HepG2 (cell line): ENCODE results near the gene CAPRIN1. TPM values are rescaled to one million over a fixed set of nuclear protein-coding genes. Genes with fewer than 3 reads are reported as not detected.

ENCODE experiments used
- ATAC-seq: fragments of 200-7000 bp; cut with Tn5 transposase; 3 replicates; pipeline ENCODE4 v1.9.1; 2020; ENCODE audit warnings: mild to moderate bottlenecking, moderate library complexity
- BruUV-seq: library from RNA; stranded (reverse); fragments of 400-500 nt; replicated peaks from 2 replicates; lab custom pipeline; 2021; lab: Mats Ljungman, UMichigan
- CTCF ChIA-PET: fragments of 300-600 bp; formaldehyde crosslinking; extraction: SDS; loops from one replicate; lab custom pipeline; 2021; ENCODE audit warnings: low total read pairs, inconsistent platforms, low intra/inter-chr PET ratio; lab: Yijun Ruan, JAX
- POLR2A ChIA-PET: fragments of 350-600 bp; sonication (Branson Sonifier 250); formaldehyde crosslinking; loops from one replicate; lab custom pipeline; 2020; ENCODE audit warnings: antibody characterized with exemption, inconsistent platforms; lab: Yijun Ruan, JAX
- DNase-seq: peaks from one replicate; pipeline ENCODE4 v3.0.0-alpha.2; 2015; ENCODE audit warnings: low spot score
- FAIRE-seq: peaks from 3 replicates; lab custom pipeline; 2011; peaks lifted over from hg19 to GRCh38; lab: Jason Lieb, UNC
- H2AFZ ChIP-seq: one replicate; pipeline ENCODE4 v1.6.1; 2011; ENCODE audit warnings: low read length, inconsistent platforms
- H3K27ac ChIP-seq: fragments of 300-600 bp; 3 replicates; pipeline ENCODE4 v1.8.0; 2011; ENCODE audit warnings: mixed run types, mild to moderate bottlenecking, mixed read lengths, low read length, inconsistent platforms; ENCODE audit not compliant: insufficient read depth; ENCODE audit errors: extremely low read length
- H3K27me3 ChIP-seq, 2 experiments: fragments of 200-600 bp in 1 of 2; 2 replicates in 1 of 2; 3 replicates in 1 of 2; pipeline versions ENCODE4 v1.6.0 to v1.8.0; 2011; ENCODE audit warnings: low read length in 2 of 2, mild to moderate bottlenecking in 2 of 2, moderate library complexity in 2 of 2, inconsistent platforms in 1 of 2; ENCODE audit not compliant: insufficient read depth in 2 of 2, control insufficient read depth in 1 of 2
- H3K36me3 ChIP-seq, 2 experiments: fragments of 200-600 bp in 1 of 2; replicated peaks in 1 of 2; 2 replicates in 1 of 2; 3 replicates in 1 of 2; pipeline versions ENCODE4 v1.5.1 to v1.8.0; 2011; ENCODE audit warnings: low read length in 2 of 2, inconsistent platforms in 1 of 2; ENCODE audit not compliant: insufficient read depth in 2 of 2, control insufficient read depth in 1 of 2
- H3K4me1 ChIP-seq: 2 replicates; pipeline ENCODE4 v1.5.1; 2012; ENCODE audit warnings: low read length, inconsistent platforms; ENCODE audit not compliant: insufficient read depth
- H3K4me2 ChIP-seq: 2 replicates; pipeline ENCODE4 v1.6.0; 2011; ENCODE audit warnings: low read depth, low read length, inconsistent platforms
- H3K4me3 ChIP-seq, 3 experiments: fragments of 200-600 bp in 1 of 3; sonication (generic), shearing (Covaris generic) in 1 of 3; replicated peaks in 1 of 3; 2 replicates each; pipeline ENCODE4 v1.5.1; 2011 to 2016; ENCODE audit warnings: low read length in 3 of 3, inconsistent platforms in 2 of 3, low read depth in 2 of 3, mild to moderate bottlenecking in 2 of 3, control low read depth in 1 of 3, mixed read lengths in 1 of 3; ENCODE audit not compliant: insufficient read depth in 1 of 3
- H3K79me2 ChIP-seq: one replicate; pipeline ENCODE4 v1.6.1; 2011; ENCODE audit warnings: low read length, inconsistent platforms; ENCODE audit not compliant: insufficient read depth
- H3K9ac ChIP-seq: 2 replicates; pipeline ENCODE4 v1.6.0; 2011; ENCODE audit warnings: mild to moderate bottlenecking, low read depth, low read length, inconsistent platforms; ENCODE audit not compliant: insufficient read depth
- H3K9me3 ChIP-seq: 2 replicates; pipeline ENCODE4 v1.5.1; 2012; ENCODE audit warnings: mild to moderate bottlenecking, low read length
- H4K20me1 ChIP-seq: 2 replicates; pipeline ENCODE4 v1.6.0; 2011; ENCODE audit warnings: inconsistent platforms, mild to moderate bottlenecking, low read length, moderate library complexity; ENCODE audit not compliant: insufficient read depth
- CTCF ChIP-seq: sonication (generic); formaldehyde crosslinking; IDR thresholded peaks from 2 replicates; pipeline ENCODE4 v1.5.0; 2020; ENCODE audit warnings: mild to moderate bottlenecking, missing genetic modification reagents, moderate library complexity
- E2F1 ChIP-seq: sonication (generic); formaldehyde crosslinking; IDR thresholded peaks from 2 replicates; pipeline ENCODE4 v1.5.0; 2020; ENCODE audit warnings: missing genetic modification reagents
- KDM5A ChIP-seq: fragments of 200-600 bp; sonication (generic); IDR thresholded peaks from 2 replicates; pipeline ENCODE4 v1.7.0; 2018; ENCODE audit warnings: antibody characterized with exemption, mild to moderate bottlenecking, low read length, borderline replicate concordance
- NR0B2 ChIP-seq: sonication (generic); formaldehyde crosslinking; IDR thresholded peaks from 2 replicates; pipeline ENCODE4 v1.4.0; 2020; ENCODE audit warnings: mild to moderate bottlenecking, missing genetic modification reagents
- PAX8 ChIP-seq: sonication (generic); formaldehyde crosslinking; IDR thresholded peaks from 2 replicates; pipeline ENCODE4 v1.8.0; 2022; ENCODE audit warnings: mild to moderate bottlenecking, missing genetic modification reagents, borderline replicate concordance
- PHB2 ChIP-seq: fragments of 450-650 bp; IDR thresholded peaks from 2 replicates; pipeline ENCODE4 v1.6.1; 2018; ENCODE audit not compliant: partially characterized antibody
- PHF5A ChIP-seq: IDR thresholded peaks from one replicate; pipeline ENCODE4 v1.6.1; 2018; ENCODE audit warnings: low read depth, missing genetic modification reagents; ENCODE audit not compliant: unreplicated experiment
- RBM22 ChIP-seq: fragments of 200-400 bp; formaldehyde crosslinking; optimal IDR thresholded peaks from 2 replicates; pipeline ENCODE3; 2017; ENCODE audit warnings: mild to moderate bottlenecking, low read length, moderate library complexity
- SKI ChIP-seq: fragments of 450-650 bp; IDR thresholded peaks from one replicate; pipeline ENCODE4 v1.6.1; 2018; ENCODE audit warnings: mild to moderate bottlenecking; ENCODE audit not compliant: partially characterized antibody
- SNRNP70 ChIP-seq: fragments of 200-400 bp; formaldehyde crosslinking; IDR thresholded peaks from 2 replicates; pipeline ENCODE4 v1.6.1; 2017; ENCODE audit warnings: mild to moderate bottlenecking, low read depth, low read length, moderate library complexity
- TAF1 ChIP-seq: sonication (generic); formaldehyde crosslinking; IDR thresholded peaks from 2 replicates; pipeline ENCODE4 v1.4.0; 2020; ENCODE audit warnings: missing genetic modification reagents
- TBX3 ChIP-seq: fragments of 450-650 bp; IDR thresholded peaks from 2 replicates; pipeline ENCODE4 v1.6.1; 2017; ENCODE audit warnings: antibody characterized with exemption, mild to moderate bottlenecking, inconsistent platforms, borderline replicate concordance
- ZBTB42 ChIP-seq: sonication (generic); formaldehyde crosslinking; IDR thresholded peaks from 2 replicates; pipeline ENCODE4 v1.5.0; 2020; ENCODE audit warnings: mild to moderate bottlenecking, missing genetic modification reagents
- ZFP91 ChIP-seq: sonication (generic); formaldehyde crosslinking; IDR thresholded peaks from 2 replicates; pipeline ENCODE4 v1.9.0; 2022; ENCODE audit warnings: missing genetic modification reagents, mild to moderate bottlenecking, borderline replicate concordance
- ZNF124 ChIP-seq: sonication (generic); formaldehyde crosslinking; IDR thresholded peaks from 2 replicates; pipeline ENCODE4 v1.4.0; 2020; ENCODE audit warnings: missing genetic modification reagents
- ZNF138 ChIP-seq: sonication (generic); formaldehyde crosslinking; IDR thresholded peaks from 2 replicates; pipeline ENCODE4 v1.5.0; 2020; ENCODE audit warnings: mild to moderate bottlenecking, low read depth, missing genetic modification reagents
- ZNF362 ChIP-seq: sonication (generic); formaldehyde crosslinking; IDR thresholded peaks from 2 replicates; pipeline ENCODE4 v1.4.0; 2020; ENCODE audit warnings: missing genetic modification reagents, mild to moderate bottlenecking, borderline replicate concordance
- ZNF563 ChIP-seq: sonication (generic); formaldehyde crosslinking; IDR thresholded peaks from 2 replicates; pipeline ENCODE4 v1.8.0; 2022; ENCODE audit warnings: mild to moderate bottlenecking, moderate library complexity, missing genetic modification reagents
- ZNF589 ChIP-seq: sonication (generic); formaldehyde crosslinking; conservative IDR thresholded peaks from 2 replicates; pipeline ENCODE4 v1.8.0; 2022; ENCODE audit warnings: mild to moderate bottlenecking, moderate library complexity, missing genetic modification reagents
- WGBS: methylation state at CpG from one replicate; pipeline ENCODE4 v1.1.6; 2017; ENCODE audit warnings: low lambda C conversion rate; 5-methylcytosine and 5-hydroxymethylcytosine counted together
- in situ Hi-C: cut with HindIII; loops from 2 replicates; pipeline ENCODE4 v1.10.0; 2017; ENCODE audit warnings: low pct_unique_long_range_greater_than_20kb; ENCODE audit not compliant: extremely low pct_ligation_motif_present
- intact Hi-C: fragments of 100-400 bp; cut with micrococcal nuclease; formaldehyde crosslinking; loops from one replicate; pipeline ENCODE4 v1.10.0; 2022; ENCODE audit not compliant: unreplicated experiment
- polyA plus RNA-seq, 8 experiments: library from polyadenylated mRNA; depleted of rRNA in 3 of 8; stranded (reverse) in 7 of 8; unstranded in 1 of 8; fragments of >200 nt; fragmentation: Illumina TruSeq in 4 of 8; extraction: Trizol in 4 of 8; gene quantifications; 2 replicates each; pipeline versions ENCODE4 v1.2.1 to v1.2.3, GENCODE V29; 2011 to 2016; ENCODE audit warnings: low read depth in 4 of 8, missing spikeins in 1 of 8, mixed read lengths in 1 of 8; ENCODE audit not compliant: insufficient read depth in 1 of 8
- total RNA-seq, 5 experiments: library from RNA; depleted of rRNA; stranded (reverse); fragments of >200 nt; fragmentation: Illumina TruSeq; extraction: Trizol; gene quantifications; 2 replicates each; pipeline ENCODE4 v1.2.3, GENCODE V29; 2016; ENCODE audit warnings: low read depth in 1 of 5

The CAPRIN1 gene
- total and polyA plus RNA-seq, 2 of the 13 experiments (the other 11 are each of a cell fraction or from before 2014, with no cell fraction given) = 114 to 162 TPM

GRCh38 chr11:34064291-34064690, 12.8 kb downstream of the CAPRIN1 start:
- DNase-seq = no peak
- BruUV-seq = no TSS peak
- WGBS = 96% methylated on average over 2 of the region's 2 CpGs
- no peak overlapping the region for H3K9ac ChIP-seq
- peaks cover 22% of the 10 kb centered on the region for H3K4me1 ChIP-seq
- TF ChIP-seq PAX8 (CRISPR knock-in tag) (no peak), ZNF138 (CRISPR knock-in tag) (no peak), CTCF (CRISPR knock-in tag) (no peak), SNRNP70 (no peak), TBX3 (no peak), TAF1 (CRISPR knock-in tag) (no peak), NR0B2 (no peak), ZNF124 (no peak), KDM5A (no peak), ZNF563 (CRISPR knock-in tag) (no peak), PHB2 (no peak), E2F1 (CRISPR knock-in tag) (no peak), ZNF362 (CRISPR knock-in tag) (no peak), PHF5A (CRISPR knock-in tag) (no peak), ZBTB42 (CRISPR knock-in tag) (no peak), RBM22 (no peak), ZFP91 (CRISPR knock-in tag) (no peak), SKI (no peak), ZNF589 (CRISPR knock-in tag) (no peak)
- ChIA-PET POLR2A (interaction anchor here (0.9 kb wide), 1 partner anchor 13 kb away, joined by 3 read pairs; the partner anchor contains the start of gene CAPRIN1), CTCF (no interaction called here)
- H3K4me3 ChIP-seq = no peak overlapping the region
- peaks cover 91% of the 10 kb centered on the region for H3K79me2 ChIP-seq
- H3K27ac ChIP-seq = no peak overlapping the region
- no peaks in the 10 kb centered on the region for H3K9me3 ChIP-seq
- peaks cover 2 to 26% of the 10 kb centered on the region in 2 experiments; a peak in 4 of 5 replicates for H3K36me3 ChIP-seq
- intact Hi-C loops (no loop called here), in situ Hi-C loops (no loop called here)
- no peak for ATAC-seq
- H3K4me2 ChIP-seq = no peak overlapping the region
- no peak for FAIRE-seq
- no peaks in the 10 kb centered on the region for H3K27me3 ChIP-seq
- peaks cover 84% of the 10 kb centered on the region for H4K20me1 ChIP-seq
- no peak overlapping the region for H2AFZ ChIP-seq
